Liver (tissue), 9 donors: ENCODE data around the gene LRCOL1. TPM values are rescaled to one million over a fixed set of nuclear protein-coding genes. Genes with fewer than 3 reads are reported as not detected.

Experiments used
- DNase-seq: peaks from one replicate; pipeline ENCODE4 v3.0.0-alpha.2; 2017; ENCODE audit warnings: low spot score
- H3K27ac ChIP-seq, 2 donors: one replicate each; pipeline ENCODE4 v1.7.0; 2013; ENCODE audit warnings: inconsistent platforms in 2 of 2, low read length in 2 of 2, control low read depth in 1 of 2, low read depth in 1 of 2, mild to moderate bottlenecking in 1 of 2
- H3K27me3 ChIP-seq, 4 donors: one replicate each; pipeline versions ENCODE4 v1.6.1 to v1.7.0; 2013; ENCODE audit warnings: low read length in 3 of 4, inconsistent platforms in 1 of 4, mild to moderate bottlenecking in 1 of 4, moderate library complexity in 1 of 4; ENCODE audit not compliant: control insufficient read depth in 4 of 4, insufficient read depth in 4 of 4
- H3K36me3 ChIP-seq, 4 donors: one replicate each; pipeline versions ENCODE4 v1.6.1 to v1.7.0; 2013; ENCODE audit warnings: low read length in 3 of 4, mild to moderate bottlenecking in 3 of 4, low read depth in 1 of 4, moderate library complexity in 1 of 4; ENCODE audit not compliant: control insufficient read depth in 4 of 4, insufficient read depth in 3 of 4
- H3K4me1 ChIP-seq, 4 donors: one replicate each; pipeline versions ENCODE4 v1.6.1 to v1.7.0; 2013; ENCODE audit warnings: low read length in 3 of 4, mild to moderate bottlenecking in 3 of 4, moderate library complexity in 1 of 4; ENCODE audit not compliant: control insufficient read depth in 4 of 4, insufficient read depth in 4 of 4
- H3K4me3 ChIP-seq, 3 donors: one replicate each; pipeline versions ENCODE4 v1.6.1 to v1.7.0; 2013; ENCODE audit warnings: low read length in 3 of 3, control low read depth in 1 of 3, low read depth in 1 of 3, mild to moderate bottlenecking in 1 of 3
- H3K9ac ChIP-seq, 2 donors: one replicate each; pipeline ENCODE4 v1.7.0; 2013; ENCODE audit warnings: low read length in 2 of 2, mild to moderate bottlenecking in 2 of 2, moderate library complexity in 2 of 2, control low read depth in 1 of 2, low read depth in 1 of 2
- H3K9me3 ChIP-seq, 4 donors: one replicate each; pipeline versions ENCODE4 v1.6.1 to v1.7.0; 2013; ENCODE audit warnings: low read length in 3 of 4; ENCODE audit not compliant: control insufficient read depth in 4 of 4
- EGR1 ChIP-seq, 2 donors: IDR thresholded peaks; 2 replicates each; pipeline ENCODE4 v1.6.1; 2016 to 2018; ENCODE audit warnings: antibody characterized with exemption in 2 of 2, low read depth in 2 of 2
- FOXA1 ChIP-seq: IDR thresholded peaks from 2 replicates; pipeline ENCODE4 v1.6.1; 2016; ENCODE audit warnings: antibody characterized with exemption
- FOXA2 ChIP-seq: IDR thresholded peaks from 2 replicates; pipeline ENCODE4 v1.6.1; 2016; ENCODE audit warnings: antibody characterized with exemption
- GABPA ChIP-seq, 2 donors: IDR thresholded peaks in 1 of 2; conservative IDR thresholded peaks in 1 of 2; 2 replicates each; pipeline ENCODE4 v1.6.1; 2016; ENCODE audit warnings: antibody characterized with exemption in 2 of 2, mild to moderate bottlenecking in 1 of 2, moderate library complexity in 1 of 2
- HNF4A ChIP-seq, 2 donors: conservative IDR thresholded peaks; 2 replicates each; pipeline ENCODE4 v1.6.1; 2016; ENCODE audit warnings: antibody characterized with exemption in 2 of 2, mild to moderate bottlenecking in 2 of 2
- JUND ChIP-seq, 2 donors: IDR thresholded peaks; 2 replicates each; pipeline ENCODE4 v1.6.1; 2016; ENCODE audit warnings: antibody characterized with exemption in 2 of 2
- NR2F2 ChIP-seq: IDR thresholded peaks from 2 replicates; pipeline ENCODE4 v1.6.1; 2016; ENCODE audit warnings: antibody characterized with exemption
- RAD21 ChIP-seq, 2 donors: IDR thresholded peaks; 2 replicates each; pipeline ENCODE4 v1.6.1; 2016; ENCODE audit warnings: antibody characterized with exemption in 2 of 2, mild to moderate bottlenecking in 2 of 2
- RXRA ChIP-seq, 2 donors: IDR thresholded peaks; 2 replicates each; pipeline ENCODE4 v1.6.1; 2017 to 2018; ENCODE audit warnings: antibody characterized with exemption in 2 of 2, mild to moderate bottlenecking in 1 of 2
- SP1 ChIP-seq: IDR thresholded peaks from 2 replicates; pipeline ENCODE4 v1.6.1; 2018; ENCODE audit warnings: antibody characterized with exemption, mild to moderate bottlenecking
- TAF1 ChIP-seq: conservative IDR thresholded peaks from 2 replicates; pipeline ENCODE4 v1.6.1; 2016; ENCODE audit warnings: antibody characterized with exemption, mild to moderate bottlenecking
- YY1 ChIP-seq: IDR thresholded peaks from 2 replicates; pipeline ENCODE4 v1.6.1; 2016; ENCODE audit warnings: antibody characterized with exemption, mild to moderate bottlenecking
- WGBS: extraction: QIAGEN DNeasy Blood & Tissue Kit; methylation state at CpG from one replicate; pipeline ENCODE4 v1.1.7; 2013; 5-methylcytosine and 5-hydroxymethylcytosine counted together
- polyA plus RNA-seq, 2 donors: library from polyadenylated mRNA; stranded (reverse) in 1 of 2; unstranded in 1 of 2; fragments of 200-250 nt in 1 of 2; fragments of >200 nt in 1 of 2; fragmentation: Nextera tagmentation in 1 of 2; extraction: Ambion mirVana in 1 of 2; gene quantifications; one replicate each; pipeline versions ENCODE4 v1.2.1 to v1.2.3, GENCODE V29; 2013 to 2015
- total RNA-seq, 2 donors: library from RNA; depleted of rRNA; stranded (reverse); fragments of >200 nt; gene quantifications; one replicate each; pipeline ENCODE4 v1.2.3, GENCODE V29; 2014
- TF ChIP-seq, protein P1 (sequence below): IDR thresholded peaks from 2 replicates; pipeline ENCODE4 v1.6.1; 2016; ENCODE audit warnings: antibody characterized with exemption
- TF ChIP-seq, protein P2 (sequence below): IDR thresholded peaks from 2 replicates; pipeline ENCODE4 v1.6.1; 2016; ENCODE audit warnings: antibody characterized with exemption
- TF ChIP-seq, protein P3 (sequence below): IDR thresholded peaks from 2 replicates; pipeline ENCODE4 v1.6.1; 2016; ENCODE audit warnings: antibody characterized with exemption, mild to moderate bottlenecking
- TF ChIP-seq, protein P4 (sequence below): IDR thresholded peaks from 2 replicates; pipeline ENCODE4 v1.6.1; 2016; ENCODE audit warnings: antibody characterized with exemption
- donor health status: healthy.
- donor health status: healthy.
- donor health status: healthy.
- donor health status: healthy.
- donor health status: healthy.

Gene LRCOL1
- total and polyA plus RNA-seq, 4 donors, result 2.6 to 40.7 (median 5.9) TPM; not detected in 1

- no peak for DNase-seq
- TF ChIP-seq FOXA2 (no peak), NR2F2 (no peak), GABPA (IDR thresholded peaks at IDR 0.05 in 1 of 2, conservative IDR thresholded peaks at IDR 0.05 in 1 of 2) (no peak), FOXA1 (no peak), RAD21 (IDR thresholded peaks at IDR 0.05) (no peak), SP1 (no peak), YY1 (no peak)
- TF ChIP-seq, protein P1, sequence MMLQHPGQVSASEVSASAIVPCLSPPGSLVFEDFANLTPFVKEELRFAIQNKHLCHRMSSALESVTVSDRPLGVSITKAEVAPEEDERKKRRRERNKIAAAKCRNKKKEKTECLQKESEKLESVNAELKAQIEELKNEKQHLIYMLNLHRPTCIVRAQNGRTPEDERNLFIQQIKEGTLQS, result no peak
- TF ChIP-seq, protein P2, sequence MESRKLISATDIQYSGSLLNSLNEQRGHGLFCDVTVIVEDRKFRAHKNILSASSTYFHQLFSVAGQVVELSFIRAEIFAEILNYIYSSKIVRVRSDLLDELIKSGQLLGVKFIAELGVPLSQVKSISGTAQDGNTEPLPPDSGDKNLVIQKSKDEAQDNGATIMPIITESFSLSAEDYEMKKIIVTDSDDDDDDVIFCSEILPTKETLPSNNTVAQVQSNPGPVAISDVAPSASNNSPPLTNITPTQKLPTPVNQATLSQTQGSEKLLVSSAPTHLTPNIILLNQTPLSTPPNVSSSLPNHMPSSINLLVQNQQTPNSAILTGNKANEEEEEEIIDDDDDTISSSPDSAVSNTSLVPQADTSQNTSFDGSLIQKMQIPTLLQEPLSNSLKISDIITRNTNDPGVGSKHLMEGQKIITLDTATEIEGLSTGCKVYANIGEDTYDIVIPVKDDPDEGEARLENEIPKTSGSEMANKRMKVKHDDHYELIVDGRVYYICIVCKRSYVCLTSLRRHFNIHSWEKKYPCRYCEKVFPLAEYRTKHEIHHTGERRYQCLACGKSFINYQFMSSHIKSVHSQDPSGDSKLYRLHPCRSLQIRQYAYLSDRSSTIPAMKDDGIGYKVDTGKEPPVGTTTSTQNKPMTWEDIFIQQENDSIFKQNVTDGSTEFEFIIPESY, result no peak
- TF ChIP-seq, protein P3, sequence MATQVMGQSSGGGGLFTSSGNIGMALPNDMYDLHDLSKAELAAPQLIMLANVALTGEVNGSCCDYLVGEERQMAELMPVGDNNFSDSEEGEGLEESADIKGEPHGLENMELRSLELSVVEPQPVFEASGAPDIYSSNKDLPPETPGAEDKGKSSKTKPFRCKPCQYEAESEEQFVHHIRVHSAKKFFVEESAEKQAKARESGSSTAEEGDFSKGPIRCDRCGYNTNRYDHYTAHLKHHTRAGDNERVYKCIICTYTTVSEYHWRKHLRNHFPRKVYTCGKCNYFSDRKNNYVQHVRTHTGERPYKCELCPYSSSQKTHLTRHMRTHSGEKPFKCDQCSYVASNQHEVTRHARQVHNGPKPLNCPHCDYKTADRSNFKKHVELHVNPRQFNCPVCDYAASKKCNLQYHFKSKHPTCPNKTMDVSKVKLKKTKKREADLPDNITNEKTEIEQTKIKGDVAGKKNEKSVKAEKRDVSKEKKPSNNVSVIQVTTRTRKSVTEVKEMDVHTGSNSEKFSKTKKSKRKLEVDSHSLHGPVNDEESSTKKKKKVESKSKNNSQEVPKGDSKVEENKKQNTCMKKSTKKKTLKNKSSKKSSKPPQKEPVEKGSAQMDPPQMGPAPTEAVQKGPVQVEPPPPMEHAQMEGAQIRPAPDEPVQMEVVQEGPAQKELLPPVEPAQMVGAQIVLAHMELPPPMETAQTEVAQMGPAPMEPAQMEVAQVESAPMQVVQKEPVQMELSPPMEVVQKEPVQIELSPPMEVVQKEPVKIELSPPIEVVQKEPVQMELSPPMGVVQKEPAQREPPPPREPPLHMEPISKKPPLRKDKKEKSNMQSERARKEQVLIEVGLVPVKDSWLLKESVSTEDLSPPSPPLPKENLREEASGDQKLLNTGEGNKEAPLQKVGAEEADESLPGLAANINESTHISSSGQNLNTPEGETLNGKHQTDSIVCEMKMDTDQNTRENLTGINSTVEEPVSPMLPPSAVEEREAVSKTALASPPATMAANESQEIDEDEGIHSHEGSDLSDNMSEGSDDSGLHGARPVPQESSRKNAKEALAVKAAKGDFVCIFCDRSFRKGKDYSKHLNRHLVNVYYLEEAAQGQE, result no peak
- TF ChIP-seq, protein P4, sequence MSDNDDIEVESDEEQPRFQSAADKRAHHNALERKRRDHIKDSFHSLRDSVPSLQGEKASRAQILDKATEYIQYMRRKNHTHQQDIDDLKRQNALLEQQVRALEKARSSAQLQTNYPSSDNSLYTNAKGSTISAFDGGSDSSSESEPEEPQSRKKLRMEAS, result no peak
- Histone ChIP-seq H3K27ac (no peak overlapping the region), H3K27me3 (no peaks in the 10 kb centered on the region), H3K36me3 (peaks cover 12 to 70% (median 45%) of the 10 kb centered on the region in 4 donors), H3K4me3 (no peak overlapping the region), H3K9ac (no peak overlapping the region), H3K9me3 (no peaks in the 10 kb centered on the region), H3K4me1 (no peaks in the 10 kb centered on the region)
- 90% methylated on average over 7 of the region's 7 CpGs for WGBS
These were observed 43.3 kb upstream of the LRCOL1 start for GRCh38 chr12:132653567-132654290.

DNA sequence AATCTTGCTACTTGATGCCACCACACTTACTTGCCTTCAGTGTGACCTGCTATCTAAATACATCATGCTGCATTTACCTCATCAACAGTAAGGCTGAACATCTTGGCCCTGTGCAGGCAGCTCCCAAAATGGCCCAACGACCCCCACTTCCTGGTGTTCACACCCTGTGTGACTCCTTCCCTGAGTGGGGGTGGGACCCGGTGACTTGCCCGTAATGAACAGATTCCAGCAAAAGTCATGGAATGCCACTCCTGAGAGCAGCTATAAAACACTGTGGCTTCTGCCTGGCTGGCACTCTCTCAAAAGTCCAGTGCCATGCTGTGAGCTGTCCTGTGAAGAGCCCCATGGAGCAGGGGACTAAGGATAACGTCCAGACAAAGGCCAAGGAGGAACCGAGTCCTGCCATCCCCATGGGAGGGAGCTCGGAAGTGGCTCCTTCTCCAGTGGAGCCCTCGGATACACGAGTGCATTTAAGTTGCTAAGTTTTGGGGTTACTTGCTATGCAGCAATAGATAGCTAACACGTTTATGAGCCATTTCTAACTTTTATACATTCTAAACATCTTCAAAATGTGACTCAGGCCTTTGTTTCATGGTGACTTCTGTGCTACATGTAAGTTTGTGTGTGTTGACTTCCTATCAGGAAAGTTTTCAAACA is 41.2 kb upstream of the LRCOL1 start:
- no peak for DNase-seq
- no peak overlapping the region for H3K4me3 ChIP-seq
- H3K27me3 ChIP-seq, result no peaks in the 10 kb centered on the region
- no peaks in the 10 kb centered on the region for H3K9me3 ChIP-seq
- no peak for TF ChIP-seq FOXA1
- TF ChIP-seq RXRA (IDR thresholded peaks at IDR 0.05), result no peak
- TF ChIP-seq TAF1, result no peak
- TF ChIP-seq JUND (IDR thresholded peaks at IDR 0.05), result no peak
- TF ChIP-seq GABPA (IDR thresholded peaks at IDR 0.05 in 1 of 2, conservative IDR thresholded peaks at IDR 0.05 in 1 of 2), result no peak
- no peak for TF ChIP-seq SP1
- TF ChIP-seq EGR1 (IDR thresholded peaks at IDR 0.05; ENCODE audit: low read depth in 2 of 2), result no peak
- TF ChIP-seq, protein P2, result no peak
- no peak for TF ChIP-seq FOXA2
- TF ChIP-seq RAD21 (IDR thresholded peaks at IDR 0.05), result no peak
- TF ChIP-seq, protein P3, result no peak
- TF ChIP-seq, protein P4, result no peak
- TF ChIP-seq NR2F2, result no peak
- no peak for TF ChIP-seq YY1
- no peak for TF ChIP-seq HNF4A (conservative IDR thresholded peaks at IDR 0.05)
- peaks cover 11 to 69% (median 38%) of the 10 kb centered on the region in 4 donors for H3K36me3 ChIP-seq
- H3K9ac ChIP-seq, result no peak overlapping the region
- 93% methylated on average over 9 of the region's 9 CpGs for WGBS
- H3K4me1 ChIP-seq, result no peaks in the 10 kb centered on the region
- no peak overlapping the region for H3K27ac ChIP-seq
